Endothelial cell (in vitro differentiated cells): ENCODE results near the gene PAPSS2. TPM values are rescaled to one million over a fixed set of nuclear protein-coding genes. Genes with fewer than 3 reads are reported as not detected.
"Not testable (repeated sequence)": the region's sequence is repeated elsewhere in the genome, so short reads cannot be mapped to it uniquely, and the experiment has no call there.

Experiments
- DNase-seq: peaks from one replicate; pipeline ENCODE4 v3.0.0; 2021; ENCODE audit warnings: low spot score
- H3K27ac Mint-ChIP-seq: one replicate; pipeline ENCODE4 v1.8.0; 2021; ENCODE audit warnings: mixed read lengths, inconsistent platforms; ENCODE audit not compliant: unreplicated experiment
- H3K27me3 Mint-ChIP-seq: one replicate; pipeline ENCODE4 v1.8.0; 2021; ENCODE audit warnings: mild to moderate bottlenecking, moderate library complexity, mixed read lengths, inconsistent platforms; ENCODE audit not compliant: unreplicated experiment
- H3K36me3 Mint-ChIP-seq: one replicate; pipeline ENCODE4 v1.8.0; 2021; ENCODE audit warnings: mild to moderate bottlenecking, low read depth, mixed read lengths, inconsistent platforms; ENCODE audit not compliant: unreplicated experiment
- H3K4me1 Mint-ChIP-seq: one replicate; pipeline ENCODE4 v1.8.0; 2021; ENCODE audit warnings: mild to moderate bottlenecking, mixed read lengths, inconsistent platforms; ENCODE audit not compliant: unreplicated experiment
- H3K4me3 Mint-ChIP-seq: one replicate; pipeline ENCODE4 v1.8.0; 2021; ENCODE audit warnings: mild to moderate bottlenecking, mixed read lengths, inconsistent platforms; ENCODE audit not compliant: unreplicated experiment
- H3K9me3 Mint-ChIP-seq: one replicate; pipeline ENCODE4 v1.8.0; 2021; ENCODE audit warnings: mixed read lengths, inconsistent platforms; ENCODE audit not compliant: unreplicated experiment
- CTCF ChIP-seq: fragments of 200-600 bp; sonication (generic); IDR thresholded peaks from one replicate; pipeline ENCODE4 v1.5.0; 2021; ENCODE audit warnings: antibody characterized with exemption; ENCODE audit not compliant: unreplicated experiment
- total RNA-seq: library from RNA; stranded (reverse); fragmentation: NEBNext Ultra II Directional; extraction: Animal tissue kit (Norgen Biotek cat#: 25700); gene quantifications from one replicate; pipeline ENCODE4 v1.2.1, GENCODE V29; 2021; ENCODE audit not compliant: unreplicated experiment

The PAPSS2 gene
- total RNA-seq, 1 donor from 2014 or later: 31.0 TPM

GRCh38 chr10:87617503-87617902 is 42.2 kb upstream of the PAPSS2 start:
- DNase-seq: no peak
- Mint-ChIP-seq H3K36me3 (no peaks in the 10 kb centered on the region), H3K27me3 (peaks cover 6% of the 10 kb centered on the region), H3K4me1 (no peaks in the 10 kb centered on the region), H3K9me3 (no peaks in the 10 kb centered on the region), H3K27ac (no peak overlapping the region), H3K4me3 (no peak overlapping the region)
- TF ChIP-seq CTCF: no peak

GRCh38 chr10:87618566-87619423 is 40.9 kb upstream of the PAPSS2 start:
- TF ChIP-seq CTCF: no peak
- peaks cover 6% of the 10 kb centered on the region for H3K27me3 Mint-ChIP-seq
- H3K4me1 Mint-ChIP-seq: no peaks in the 10 kb centered on the region
- no peaks in the 10 kb centered on the region for H3K36me3 Mint-ChIP-seq
- no peaks in the 10 kb centered on the region for H3K9me3 Mint-ChIP-seq
- no peak overlapping the region for H3K4me3 Mint-ChIP-seq
- no peak overlapping the region for H3K27ac Mint-ChIP-seq
- no peak for DNase-seq

- Mint-ChIP-seq H3K27me3 (peaks cover 6% of the 10 kb centered on the region), H3K4me3 (no peak overlapping the region), H3K36me3 (no peaks in the 10 kb centered on the region), H3K9me3 (no peaks in the 10 kb centered on the region), H3K27ac (no peak overlapping the region), H3K4me1 (no peaks in the 10 kb centered on the region)
- DNase-seq: no peak
- TF ChIP-seq CTCF: no peak
These were observed 40.0 kb upstream of the PAPSS2 start for GRCh38 chr10:87619705-87620104.

GRCh38 chr10:87621440-87621839 is 38.2 kb upstream of the PAPSS2 start:
- H3K9me3 Mint-ChIP-seq, H3K4me3 Mint-ChIP-seq, DNase-seq, H3K36me3 Mint-ChIP-seq, H3K27me3 Mint-ChIP-seq, H3K27ac Mint-ChIP-seq, H3K4me1 Mint-ChIP-seq: not testable (repeated sequence)

GRCh38 chr10:87622314-87623004 is 37.2 kb upstream of the PAPSS2 start:
- Mint-ChIP-seq H3K27ac (no peak overlapping the region), H3K36me3 (no peaks in the 10 kb centered on the region), H3K4me3 (no peak overlapping the region), H3K27me3 (peaks cover 2% of the 10 kb centered on the region), H3K9me3 (no peaks in the 10 kb centered on the region), H3K4me1 (no peaks in the 10 kb centered on the region)
- no peak for TF ChIP-seq CTCF
- DNase-seq: no peak
